ENCODE results near the gene AHRR. TPM values are rescaled to one million over a fixed set of nuclear protein-coding genes. Genes with fewer than 3 reads are reported as not detected.

AHRR gene
- total and polyA plus RNA-seq, 2 of the 4 experiments (the other 2 are of a cell fraction) = 15.6 to 37.1 TPM

- Histone ChIP-seq H3K9me3 (ENCODE audit: control insufficient read depth, insufficient read depth, low read length) (no peaks in the 10 kb centered on the region), H3K56ac (ENCODE audit: extremely low read depth, insufficient read depth, low read length) (no peak overlapping the region), H3K36me3 (ENCODE audit: control insufficient read depth, insufficient read depth, low read length) (peaks cover 20% of the 10 kb centered on the region), H3K4me2 (ENCODE audit: low read depth, low read length) (no peak overlapping the region), H2AK9ac (replicated peaks; ENCODE audit: low read depth, low read length, poor library complexity) (peak overlapping the region; percentile 83), H3K9ac (ENCODE audit: low read depth, low read length) (no peak overlapping the region), H4K91ac (ENCODE audit: insufficient read depth, low read depth, low read length) (peak overlapping the region; percentile 92), H3K4me1 (ENCODE audit: control insufficient read depth, insufficient read depth, low read length) (peaks cover 18% of the 10 kb centered on the region), H4K8ac (ENCODE audit: low read depth in 2 of 2, low read length in 2 of 2) (peak overlapping the region; percentile 66 to 70; a peak in 3 of 4 replicates), H2BK5ac (ENCODE audit: low read depth, low read length, poor library complexity, severe bottlenecking) (peak overlapping the region; percentile 77), H2BK15ac (ENCODE audit: low read depth, low read length) (peak overlapping the region; percentile 89), H3K4ac (ENCODE audit: low read depth, low read length) (peak overlapping the region; percentile 90), H2AFZ (replicated peaks; ENCODE audit: low read length, poor library complexity) (peak overlapping the region; percentile 21), H3K4me3 (ENCODE audit: insufficient read depth, low read depth, low read length) (no peak overlapping the region), H2BK20ac (ENCODE audit: low read depth, low read length) (peak overlapping the region; percentile 89), H4K20me1 (ENCODE audit: insufficient read depth, low read length) (no peaks in the 10 kb centered on the region), H3K79me1 (ENCODE audit: low read depth in 1 of 2, low read length in 2 of 2) (peaks cover 39 to 76% of the 10 kb centered on the region in 2 experiments), H3K9me1 (ENCODE audit: insufficient read depth, low read length) (peaks cover 21% of the 10 kb centered on the region), H3K18ac (ENCODE audit: low read depth, low read length) (peak overlapping the region; percentile 58; the same call in 1 of the 2 replicates), H3K23ac (ENCODE audit: low read depth, low read length) (peak overlapping the region; percentile 35; the same call in 1 of the 2 replicates), H3K14ac (replicated peaks; ENCODE audit: low read depth, low read length) (peak overlapping the region; percentile 93), H4K5ac (ENCODE audit: low read depth, low read length) (peak overlapping the region; percentile 77; the same call in 1 of the 2 replicates), H3K27me3 (ENCODE audit: control insufficient read depth, insufficient read depth, low read length) (no peaks in the 10 kb centered on the region), H2BK120ac (ENCODE audit: low read depth, low read length) (peak overlapping the region; percentile 97), H3K27ac (ENCODE audit: insufficient read depth, low read length) (peak overlapping the region; percentile 29; the same call in 1 of the 2 replicates), H2AK5ac (ENCODE audit: low read depth, low read length) (peak overlapping the region; percentile 95)
- POLR2A ChIA-PET (ENCODE audit: unreplicated experiment) = no interaction called here
- intact Hi-C loops (cut with micrococcal nuclease) (loop anchor here (5.0 kb wide), 1 partner anchor 34 kb away; the partner anchor contains the start of gene EXOC3), dilution Hi-C loops (cut with HindIII; ENCODE audit: low sequenced_read_pairs, unreplicated experiment) (no loop called here), in situ Hi-C loops (cut with MboI; ENCODE audit: low sequenced_read_pairs) (no loop called here)
- no peak for DNase-seq
- BruUV-seq (replicated peaks) = no TSS peak
- 80% methylated on average over 2 of the region's 8 CpGs; no CpG with 5 or more reads in 1 of the 2 experiments for WGBS, 2 experiments (ENCODE audit: extremely low coverage in 2 of 2, insufficient read length in 1 of 2)
- CTCF ChIA-PET = no interaction called here
- ATAC-seq (ENCODE audit: low read depth) = no peak
- TF ChIP-seq FOS (IDR thresholded peaks at IDR 0.05; ENCODE audit: low read depth, low read length) = no peak
- no peak for TF ChIP-seq POLR2A (IDR thresholded peaks at IDR 0.05; ENCODE audit: low read depth, low read length)
- TF ChIP-seq MAFK (IDR thresholded peaks at IDR 0.05; ENCODE audit: low read depth, low read length) = no peak
- no peak for TF ChIP-seq CHD1 (IDR thresholded peaks at IDR 0.05; ENCODE audit: low read depth, low read length)
- no peak for TF ChIP-seq BHLHE40 (IDR thresholded peaks at IDR 0.05; ENCODE audit: low read depth, low read length)
- TF ChIP-seq RFX5 (IDR thresholded peaks at IDR 0.05; ENCODE audit: low read depth, low read length) = no peak
- no peak for TF ChIP-seq CEBPB (IDR thresholded peaks at IDR 0.05; ENCODE audit: low read depth, low read length)
- no peak for TF ChIP-seq MXI1 (IDR thresholded peaks at IDR 0.05; ENCODE audit: borderline replicate concordance, low read depth, low read length)
- TF ChIP-seq SMC3 (IDR thresholded peaks at IDR 0.05; ENCODE audit: low read depth, low read length) = no peak
- TF ChIP-seq RAD21 (IDR thresholded peaks at IDR 0.05; ENCODE audit: low read length) = no peak
- no peak for TF ChIP-seq MAZ (IDR thresholded peaks at IDR 0.05; ENCODE audit: borderline replicate concordance, low read depth, low read length)
- no peak for TF ChIP-seq USF2 (IDR thresholded peaks at IDR 0.05; ENCODE audit: low read depth, low read length)
- no peak for TF ChIP-seq NFE2L2 (IDR thresholded peaks at IDR 0.05; ENCODE audit: low read depth, low read length)
- TF ChIP-seq RCOR1 (IDR thresholded peaks at IDR 0.05; ENCODE audit: insufficient replicate concordance, low read length) = no peak
- no peak for TF ChIP-seq CTCF (conservative IDR thresholded peaks at IDR 0.05; ENCODE audit: low read depth, low read length)
- TF ChIP-seq, protein P1, sequence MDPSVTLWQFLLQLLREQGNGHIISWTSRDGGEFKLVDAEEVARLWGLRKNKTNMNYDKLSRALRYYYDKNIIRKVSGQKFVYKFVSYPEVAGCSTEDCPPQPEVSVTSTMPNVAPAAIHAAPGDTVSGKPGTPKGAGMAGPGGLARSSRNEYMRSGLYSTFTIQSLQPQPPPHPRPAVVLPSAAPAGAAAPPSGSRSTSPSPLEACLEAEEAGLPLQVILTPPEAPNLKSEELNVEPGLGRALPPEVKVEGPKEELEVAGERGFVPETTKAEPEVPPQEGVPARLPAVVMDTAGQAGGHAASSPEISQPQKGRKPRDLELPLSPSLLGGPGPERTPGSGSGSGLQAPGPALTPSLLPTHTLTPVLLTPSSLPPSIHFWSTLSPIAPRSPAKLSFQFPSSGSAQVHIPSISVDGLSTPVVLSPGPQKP (IDR thresholded peaks at IDR 0.05; ENCODE audit: borderline replicate concordance, low read depth, low read length) = no peak
Measured at GRCh38 chr5:407801-408268, 86.3 kb downstream of the AHRR start.
